GM06990 (cell line): ENCODE measurements around the gene NDST3.

ENCODE experiments used
- DNase-seq: peaks from one replicate; pipeline ENCODE4 v3.0.0-alpha.2; 2011; ENCODE audit not compliant: insufficient read length; ENCODE audit errors: extremely low read depth
- H3K27me3 ChIP-seq: replicated peaks from 2 replicates; pipeline ENCODE4 v1.6.0; 2011; ENCODE audit warnings: low read length; ENCODE audit not compliant: control insufficient read depth, insufficient read depth
- H3K36me3 ChIP-seq: 2 replicates; pipeline ENCODE4 v1.5.1; 2011; ENCODE audit warnings: low read length; ENCODE audit not compliant: control insufficient read depth, insufficient read depth
- H3K4me3 ChIP-seq: replicated peaks from 2 replicates; pipeline ENCODE4 v1.5.1; 2011; ENCODE audit warnings: low read depth, mild to moderate bottlenecking, control low read depth, low read length
- CTCF ChIP-seq: IDR thresholded peaks from 2 replicates; pipeline ENCODE4 v1.5.1; 2011; ENCODE audit warnings: low read length, control low read depth, mild to moderate bottlenecking, inconsistent platforms; ENCODE audit not compliant: insufficient read depth, poor library complexity, severe bottlenecking

The NDST3 gene

GRCh38 chr4:118099106-118099505, 64.8 kb downstream of the NDST3 start:
- Histone ChIP-seq H3K36me3 (no peaks in the 10 kb centered on the region), H3K4me3 (no peak overlapping the region), H3K27me3 (no peaks in the 10 kb centered on the region)
- no peak for DNase-seq
- TF ChIP-seq CTCF = no peak

GRCh38 chr4:118102195-118102594, 67.9 kb downstream of the NDST3 start:
- Histone ChIP-seq H3K36me3 (no peaks in the 10 kb centered on the region), H3K27me3 (no peaks in the 10 kb centered on the region), H3K4me3 (no peak overlapping the region)
- no peak for TF ChIP-seq CTCF
- no peak for DNase-seq

GRCh38 chr4:118112117-118113046, 78.1 kb downstream of the NDST3 start:
- no peak for DNase-seq
- Histone ChIP-seq H3K36me3 (no peaks in the 10 kb centered on the region), H3K27me3 (no peaks in the 10 kb centered on the region), H3K4me3 (no peak overlapping the region)
- TF ChIP-seq CTCF = no peak

GRCh38 chr4:118113220-118113619, 78.9 kb downstream of the NDST3 start:
- no peak overlapping the region for H3K4me3 ChIP-seq
- no peaks in the 10 kb centered on the region for H3K36me3 ChIP-seq
- TF ChIP-seq CTCF = no peak
- no peak for DNase-seq
- no peaks in the 10 kb centered on the region for H3K27me3 ChIP-seq

- Histone ChIP-seq H3K4me3 (no peak overlapping the region), H3K36me3 (no peaks in the 10 kb centered on the region), H3K27me3 (no peaks in the 10 kb centered on the region)
- TF ChIP-seq CTCF = no peak
- no peak for DNase-seq
Observed at GRCh38 chr4:118114720-118115119, 80.4 kb downstream of the NDST3 start.
